Measurements from ENCODE around the gene HIVEP3. TPM values are rescaled to one million over a fixed set of nuclear protein-coding genes. Genes with fewer than 3 reads are reported as not detected.

HIVEP3 gene
- polyA plus RNA-seq, 4 donors = 3.5 to 4.8 (median 4.6) TPM

DNA sequence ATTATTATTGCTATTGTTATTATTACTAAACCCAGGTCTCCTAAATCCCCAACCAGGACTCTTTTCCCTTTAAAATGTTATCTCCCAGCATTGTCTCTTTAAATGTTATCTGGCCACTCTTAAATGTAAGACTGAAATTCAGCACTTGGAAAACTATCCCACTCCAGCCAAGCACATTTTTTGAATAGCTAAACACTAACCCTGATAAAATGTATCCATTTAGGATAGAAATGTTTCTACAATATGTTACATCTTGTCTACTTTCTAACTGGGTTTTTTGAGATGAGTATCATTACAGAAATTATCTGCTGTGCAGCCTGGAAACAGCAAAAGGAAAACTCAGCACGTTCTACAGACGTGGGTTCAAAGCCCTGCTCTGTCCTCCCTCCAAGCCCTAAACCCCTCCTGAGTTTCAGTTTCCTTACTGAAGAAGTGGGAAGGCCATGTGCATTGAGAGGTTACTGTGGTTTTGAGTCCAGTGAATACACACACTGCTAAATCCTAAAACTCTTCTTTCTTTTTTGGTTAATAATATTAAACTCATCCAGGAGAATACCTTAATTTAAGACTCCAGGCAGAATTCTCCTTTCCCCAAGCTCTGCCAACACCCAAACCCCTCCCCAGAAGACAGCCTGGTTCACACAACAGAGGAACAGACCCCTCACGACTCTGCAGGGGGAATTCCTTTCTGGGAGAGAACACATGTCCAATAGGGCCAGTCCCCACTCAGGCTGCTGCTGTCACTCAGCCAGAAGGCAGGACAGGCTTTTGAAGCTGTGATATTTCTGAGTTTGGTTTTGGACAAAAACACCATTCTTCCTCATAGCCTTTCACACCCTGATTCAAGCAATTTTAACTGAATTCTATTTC, 41.9 kb downstream of the HIVEP3 start:
- no peak for DNase-seq (ENCODE audit: low read depth in 4 of 4, low spot score in 2 of 4)

- DNase-seq (ENCODE audit: low read depth in 4 of 4, low spot score in 2 of 4) = no peak
Measured at GRCh38 chr1:41875487-41875886, 43.2 kb downstream of the HIVEP3 start.

- DNase-seq (ENCODE audit: low read depth in 4 of 4, low spot score in 2 of 4) = no peak
Measured at GRCh38 chr1:41874903-41875411, 43.8 kb downstream of the HIVEP3 start.

DNA sequence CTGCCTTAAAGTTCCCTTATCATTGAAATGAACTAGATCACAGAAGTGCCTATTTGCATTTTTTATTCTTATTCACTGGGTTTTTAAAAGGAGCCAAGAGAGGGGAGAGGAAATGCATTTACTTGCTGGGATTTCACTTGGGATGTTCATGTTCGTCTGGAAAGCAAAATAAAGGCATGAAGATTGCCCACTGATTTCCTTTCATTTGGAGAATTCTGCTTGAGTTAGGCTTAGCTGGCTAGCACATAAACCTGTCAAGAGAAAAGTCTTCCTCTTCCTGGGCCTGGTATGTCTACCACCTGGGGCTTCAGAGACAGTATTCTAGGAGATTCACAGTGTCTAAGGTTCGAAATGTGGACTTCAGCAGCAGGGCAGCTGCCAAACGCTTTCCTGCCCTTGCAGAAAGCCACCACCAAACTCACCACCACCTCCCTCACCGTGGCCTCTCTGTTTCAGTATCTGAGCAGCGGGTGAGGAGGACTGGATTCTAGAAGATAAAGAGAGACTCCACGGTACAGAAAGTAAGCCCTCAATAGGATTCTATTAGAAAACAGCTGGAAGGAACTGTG, 44.5 kb downstream of the HIVEP3 start:
- no peak for DNase-seq (ENCODE audit: low read depth in 4 of 4, low spot score in 2 of 4)

DNA sequence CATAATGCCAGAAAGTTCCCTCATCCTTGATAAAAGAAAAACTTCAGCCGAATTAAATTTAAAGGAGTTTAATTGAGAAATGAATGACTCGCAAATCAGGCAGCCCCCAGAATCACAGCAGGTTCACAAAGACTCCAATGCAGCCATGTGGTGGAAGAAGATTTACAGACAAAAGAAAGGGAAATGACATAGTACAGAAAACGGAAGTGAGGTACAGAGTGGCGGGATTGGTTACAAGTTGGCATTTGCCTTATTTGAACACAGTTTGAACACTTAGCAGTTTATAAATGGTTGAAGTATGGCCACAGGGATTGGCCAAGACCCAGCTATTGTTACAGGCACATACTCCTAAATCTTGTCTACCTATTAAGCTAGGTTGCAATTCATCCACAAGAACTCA, 46.6 kb downstream of the HIVEP3 start:
- no peak for DNase-seq (ENCODE audit: low read depth in 4 of 4, low spot score in 2 of 4)

- DNase-seq (ENCODE audit: low read depth in 4 of 4, low spot score in 2 of 4) = no peak
Measured at GRCh38 chr1:41870076-41870562, 48.6 kb downstream of the HIVEP3 start.

GRCh38 chr1:41868241-41868998, 50.3 kb downstream of the HIVEP3 start:
- no peak for DNase-seq (ENCODE audit: low read depth in 4 of 4, low spot score in 2 of 4)

DNA sequence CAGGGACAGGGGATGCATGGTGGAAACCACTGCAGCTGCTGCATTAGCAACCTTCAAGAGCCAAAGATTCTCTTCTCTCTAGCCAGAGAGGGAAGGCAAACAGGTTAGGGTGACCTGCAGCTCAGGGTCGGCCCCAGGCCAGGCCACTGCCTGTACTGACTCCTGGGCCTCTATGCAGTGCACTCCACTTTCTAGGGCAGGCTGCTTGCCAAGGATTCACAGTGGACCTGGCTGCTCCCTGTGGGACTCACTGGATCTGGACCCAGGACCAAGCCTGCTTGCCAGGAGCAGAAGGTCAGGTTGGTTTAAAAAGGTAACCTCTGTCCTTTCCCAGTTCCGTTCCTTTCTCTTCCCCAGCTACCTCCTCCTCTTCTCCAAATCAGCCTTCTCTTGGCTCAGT, 52.4 kb downstream of the HIVEP3 start:
- DNase-seq (ENCODE audit: low read depth in 4 of 4, low spot score in 2 of 4) = no peak

GRCh38 chr1:41864471-41865040, 54.2 kb downstream of the HIVEP3 start:
- DNase-seq (ENCODE audit: low read depth in 4 of 4, low spot score in 2 of 4) = no peak

DNA sequence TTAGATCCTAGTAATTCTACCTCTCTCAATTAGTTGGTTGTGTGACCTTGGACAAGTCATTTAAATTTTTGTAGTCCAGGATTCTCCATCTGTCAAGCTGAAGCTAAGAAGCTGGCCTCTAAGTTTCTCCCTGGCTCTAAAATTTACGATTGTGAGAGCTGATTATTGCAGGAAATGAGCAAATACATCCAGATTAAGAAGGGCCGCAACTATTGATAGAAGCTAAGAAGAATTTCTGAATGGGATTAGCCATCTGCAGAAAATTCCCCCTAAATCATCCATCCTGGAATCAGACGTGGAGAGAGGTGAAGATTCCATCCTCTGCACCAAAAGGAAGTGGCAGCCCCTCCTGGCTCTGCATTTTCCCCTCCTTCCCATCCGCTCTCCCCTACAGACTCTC, 55.0 kb downstream of the HIVEP3 start:
- no peak for DNase-seq (ENCODE audit: low read depth in 4 of 4, low spot score in 2 of 4)

DNA sequence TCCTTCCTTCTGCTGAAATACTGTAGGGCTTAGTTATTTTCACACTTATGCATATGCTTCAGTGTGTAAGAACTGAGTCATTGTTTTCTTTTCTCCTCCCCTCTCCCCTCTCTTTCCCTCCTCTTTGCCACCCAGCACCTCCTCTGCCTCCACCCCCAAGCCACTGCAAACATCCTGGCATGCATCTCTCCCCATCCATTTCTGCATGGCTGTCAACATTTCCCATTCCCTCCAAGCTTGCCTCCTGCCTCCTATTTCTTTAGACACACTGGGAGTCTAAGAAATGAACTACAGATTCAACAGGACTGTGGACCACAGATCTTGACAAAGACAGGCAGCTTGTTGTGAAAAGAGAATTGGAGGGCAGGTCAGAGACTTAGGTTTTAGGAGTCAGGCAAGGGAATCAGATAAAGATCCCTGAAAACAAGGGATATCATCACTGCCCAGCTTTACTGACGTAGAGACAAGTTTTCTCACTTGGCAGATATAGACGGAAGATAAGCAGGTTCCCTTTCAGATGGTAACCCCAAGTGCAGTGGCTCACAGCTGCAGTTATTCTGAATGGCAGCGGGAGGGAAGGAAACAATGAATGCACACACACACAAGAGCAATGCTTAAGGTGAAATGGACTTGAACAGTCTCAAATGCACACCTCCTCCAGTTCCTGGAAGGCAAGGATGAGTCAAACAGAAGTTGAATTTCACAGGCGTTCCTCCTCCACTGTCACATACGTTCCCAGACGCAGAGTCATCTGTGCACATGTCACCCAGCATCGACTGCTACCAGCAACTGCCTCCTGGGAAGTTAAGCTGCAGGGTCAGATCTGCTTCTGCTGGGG, 56.1 kb downstream of the HIVEP3 start:
- no peak for DNase-seq (ENCODE audit: low read depth in 4 of 4, low spot score in 2 of 4)

DNA sequence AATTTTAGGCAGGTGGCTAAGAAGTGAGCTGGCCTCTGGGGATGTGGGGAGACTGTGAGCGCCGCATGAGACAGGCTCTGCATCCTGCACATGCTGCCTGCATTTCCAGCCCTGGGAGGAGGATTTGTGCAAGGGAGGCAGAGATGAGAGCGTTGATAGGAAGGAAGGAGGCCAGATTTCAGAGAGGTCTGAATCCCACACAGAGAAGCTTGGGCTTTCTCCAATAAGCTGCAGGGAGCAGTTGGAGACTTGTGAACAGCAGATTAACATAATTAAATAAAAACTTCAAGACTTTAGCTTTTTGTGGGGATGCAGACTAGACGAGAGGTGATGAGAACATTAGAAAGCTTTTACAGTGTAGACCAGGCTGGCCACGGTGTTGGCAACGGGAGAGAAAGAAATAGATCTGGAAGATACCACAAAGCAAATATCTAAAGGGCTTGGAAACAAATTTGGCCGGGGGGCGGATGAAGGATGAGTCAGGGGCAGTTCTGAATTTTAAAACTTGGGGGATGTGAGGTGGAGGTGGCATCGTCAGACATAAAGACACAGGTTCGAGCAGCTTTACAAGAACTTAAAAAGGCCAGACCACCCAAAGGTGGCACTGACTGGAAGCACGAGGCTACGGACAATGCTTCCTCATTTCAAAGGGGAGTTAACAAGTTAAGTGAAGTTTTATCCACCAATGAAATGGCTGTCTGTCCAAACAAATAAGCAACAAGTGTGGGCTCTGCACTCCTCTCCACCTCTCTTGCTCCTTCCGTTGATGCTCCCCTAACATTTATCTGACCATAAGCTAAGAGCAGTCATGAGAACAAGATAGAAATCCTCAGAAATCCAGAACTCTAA, 57.0 kb downstream of the HIVEP3 start:
- DNase-seq (ENCODE audit: low read depth in 4 of 4, low spot score in 2 of 4) = no peak

DNA sequence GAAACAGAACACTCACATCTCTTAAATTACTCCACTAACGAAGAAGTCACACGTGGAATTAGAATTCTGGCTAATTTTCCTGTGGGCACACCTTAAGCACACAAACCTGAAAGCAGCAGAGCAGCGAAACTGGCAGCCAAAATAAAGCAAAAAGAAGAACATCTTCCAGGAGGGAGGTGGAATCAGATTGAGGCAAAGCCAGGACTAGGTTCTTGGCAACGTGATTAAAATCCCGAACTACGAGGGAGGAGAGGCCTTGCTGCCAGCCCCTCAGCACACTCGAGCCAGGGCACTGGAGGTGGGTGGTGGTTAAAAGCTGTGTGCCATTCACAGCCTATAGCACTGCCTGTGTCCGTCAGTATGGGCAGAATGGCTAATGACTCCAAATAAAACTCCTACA, 58.0 kb downstream of the HIVEP3 start:
- DNase-seq (ENCODE audit: low read depth in 4 of 4, low spot score in 2 of 4) = no peak

DNA sequence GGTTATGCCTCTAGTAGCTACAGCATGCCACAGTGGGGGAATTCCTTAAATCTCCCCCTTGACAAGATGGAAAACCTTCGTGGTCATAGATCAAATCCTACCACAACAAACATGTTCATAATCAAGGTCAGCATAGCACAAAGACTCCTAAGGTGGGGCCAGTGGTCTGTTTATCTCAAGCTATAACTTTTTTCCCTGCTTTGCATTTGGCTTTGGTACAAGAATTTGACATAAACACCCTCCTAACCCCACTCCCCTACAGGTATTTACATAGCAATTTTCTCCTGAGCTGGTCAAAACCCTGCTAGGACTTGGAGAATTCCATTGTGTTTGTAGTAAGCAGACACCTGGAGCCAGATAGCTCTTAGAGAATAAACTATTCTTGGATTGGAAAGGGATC, 58.5 kb downstream of the HIVEP3 start:
- no peak for DNase-seq (ENCODE audit: low read depth in 4 of 4, low spot score in 2 of 4)

DNA sequence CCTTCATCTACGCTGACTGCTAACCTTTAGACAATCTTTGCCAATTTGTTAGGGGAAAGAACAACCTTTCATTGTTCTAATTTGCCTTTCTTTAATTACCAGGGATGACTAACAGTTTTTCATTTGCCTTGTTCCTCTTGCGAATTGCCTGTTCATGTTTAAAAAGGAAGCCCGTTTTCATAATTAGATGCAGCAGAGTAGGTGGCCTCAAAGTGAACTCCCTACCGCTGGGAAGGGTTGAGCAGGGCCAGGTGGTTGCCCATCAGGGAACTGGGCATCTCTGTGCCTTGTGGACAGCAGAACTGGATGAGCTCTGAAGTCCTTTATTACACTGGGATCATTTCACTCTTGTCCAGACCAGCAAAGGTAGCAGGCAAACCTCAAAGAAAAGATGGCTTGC, 59.0 kb downstream of the HIVEP3 start:
- no peak for DNase-seq (ENCODE audit: low read depth in 4 of 4, low spot score in 2 of 4)

DNA sequence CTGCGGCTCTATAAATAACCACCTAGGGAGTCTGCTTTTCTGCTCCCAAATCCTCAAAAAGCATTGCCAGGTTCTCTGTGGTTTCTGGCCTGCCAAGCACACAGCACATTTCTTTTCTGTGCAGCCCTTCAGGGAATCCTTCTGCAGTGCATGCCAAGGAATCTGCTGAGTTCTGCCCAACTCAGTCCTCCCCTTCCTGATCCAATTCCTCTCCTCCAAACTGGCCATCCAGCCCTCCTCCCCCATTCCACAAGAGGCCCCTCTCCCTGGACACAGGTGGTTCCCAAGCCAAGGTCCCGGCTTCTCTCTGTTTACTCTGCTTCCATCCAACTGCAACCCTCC, 61.8 kb downstream of the HIVEP3 start:
- DNase-seq (ENCODE audit: low read depth in 4 of 4, low spot score in 2 of 4) = no peak

DNA sequence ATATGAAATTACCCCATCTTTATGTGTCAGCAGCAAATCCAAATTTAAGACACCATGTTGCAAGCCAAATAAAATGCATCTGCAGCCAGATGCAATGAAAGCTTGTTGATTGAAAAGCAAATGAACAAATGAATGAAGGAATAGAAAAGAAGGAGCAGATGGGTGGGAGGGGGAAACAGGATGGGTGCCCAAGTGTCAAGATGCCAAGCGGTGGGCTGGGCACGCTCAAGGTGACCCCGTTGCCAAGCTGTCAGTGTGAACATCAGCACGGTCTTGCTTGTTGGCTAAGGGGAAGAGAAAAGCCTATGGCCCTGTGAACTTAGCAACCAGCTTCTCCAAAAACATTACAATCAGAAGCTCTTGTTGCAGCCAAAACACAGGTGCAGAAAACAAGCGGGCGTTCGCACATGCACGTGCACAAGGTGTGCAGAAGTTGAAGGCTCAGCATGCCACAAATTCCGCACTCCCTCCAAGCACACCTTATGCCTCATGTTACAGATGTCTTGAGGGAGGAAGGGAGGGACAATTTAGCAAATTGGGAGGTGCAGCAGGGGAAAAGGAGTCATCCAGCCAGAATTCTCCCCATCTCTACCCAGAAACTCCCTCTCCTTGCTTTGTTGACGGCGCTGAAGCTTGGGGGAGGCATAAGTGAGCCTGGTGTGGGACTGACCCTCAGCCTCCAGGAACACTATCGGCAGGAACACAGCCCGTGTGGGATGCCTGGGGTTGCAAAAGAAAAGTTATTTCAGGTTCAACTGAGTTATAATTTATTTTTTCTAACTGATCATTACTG, 62.4 kb downstream of the HIVEP3 start:
- no peak for DNase-seq (ENCODE audit: low read depth in 4 of 4, low spot score in 2 of 4)

DNA sequence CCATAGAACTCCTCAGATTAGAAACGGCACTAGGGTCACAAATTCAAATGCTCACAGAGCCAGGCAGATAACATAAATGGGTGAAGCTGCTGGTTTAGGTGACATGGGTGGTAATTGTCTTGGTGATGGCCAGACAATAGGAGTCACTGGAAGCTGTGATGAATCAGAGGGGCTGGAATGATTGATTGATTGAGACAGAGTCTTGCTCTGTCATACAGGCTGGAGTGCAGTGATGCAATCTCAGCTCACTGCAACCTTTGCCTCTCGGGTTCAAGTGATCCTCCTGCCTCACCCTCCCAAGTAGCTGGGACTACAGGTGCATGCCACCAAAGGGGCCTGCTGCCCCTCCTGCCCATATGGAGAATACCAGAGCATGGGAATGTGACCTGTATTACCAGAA, 63.0 kb downstream of the HIVEP3 start:
- no peak for DNase-seq (ENCODE audit: low read depth in 4 of 4, low spot score in 2 of 4)

All from left renal cortex interstitium (tissue), 4 donors.